Muscle of leg (tissue), 11 donors: ENCODE measurements around the gene OAF. TPM values are rescaled to one million over a fixed set of nuclear protein-coding genes. Genes with fewer than 3 reads are reported as not detected.

ENCODE experiments used
- DNase-seq: peaks from one replicate; pipeline ENCODE4 v3.0.0; 2013
- H3K27ac ChIP-seq: one replicate; pipeline ENCODE4 v1.5.1; 2013; ENCODE audit warnings: mild to moderate bottlenecking, low read length, control low read depth
- H3K27me3 ChIP-seq: one replicate; pipeline ENCODE4 v1.6.1; 2013; ENCODE audit warnings: low read length; ENCODE audit not compliant: control insufficient read depth, insufficient read depth
- H3K36me3 ChIP-seq: one replicate; pipeline ENCODE4 v1.6.1; 2013; ENCODE audit warnings: low read length; ENCODE audit not compliant: control insufficient read depth, insufficient read depth
- H3K4me1 ChIP-seq: one replicate; pipeline ENCODE4 v1.6.1; 2013; ENCODE audit warnings: low read length; ENCODE audit not compliant: control insufficient read depth, insufficient read depth
- H3K4me3 ChIP-seq: one replicate; pipeline ENCODE4 v1.5.1; 2013; ENCODE audit warnings: low read length, control low read depth
- H3K9me3 ChIP-seq: replicated peaks from 2 replicates; pipeline ENCODE4 v1.6.1; 2013; ENCODE audit warnings: low read depth, low read length; ENCODE audit not compliant: control insufficient read depth
- WGBS: methylation state at CpG from one replicate; pipeline ENCODE4 v1.1.5; 2013; ENCODE audit warnings: missing lambda C conversion rate; ENCODE audit not compliant: insufficient coverage; 5-methylcytosine and 5-hydroxymethylcytosine counted together
- polyA plus RNA-seq, 8 donors: library from polyadenylated mRNA; unstranded; fragments of 120-200 nt; gene quantifications; one replicate each; pipeline versions ENCODE4 v1.2.1 to v1.2.3, GENCODE V29; 2013; ENCODE audit warnings: inconsistent platforms in 1 of 8, low replicate concordance in 1 of 8; ENCODE audit not compliant: insufficient read length in 8 of 8, insufficient read depth in 1 of 8
- total RNA-seq: library from RNA; stranded (reverse); fragments of 120-200 nt; gene quantifications from one replicate; pipeline ENCODE4 v1.2.4, GENCODE V29; 2013

Gene OAF
- total and polyA plus RNA-seq, 9 donors = 41.5 to 93.6 (median 58.5) TPM

DNA sequence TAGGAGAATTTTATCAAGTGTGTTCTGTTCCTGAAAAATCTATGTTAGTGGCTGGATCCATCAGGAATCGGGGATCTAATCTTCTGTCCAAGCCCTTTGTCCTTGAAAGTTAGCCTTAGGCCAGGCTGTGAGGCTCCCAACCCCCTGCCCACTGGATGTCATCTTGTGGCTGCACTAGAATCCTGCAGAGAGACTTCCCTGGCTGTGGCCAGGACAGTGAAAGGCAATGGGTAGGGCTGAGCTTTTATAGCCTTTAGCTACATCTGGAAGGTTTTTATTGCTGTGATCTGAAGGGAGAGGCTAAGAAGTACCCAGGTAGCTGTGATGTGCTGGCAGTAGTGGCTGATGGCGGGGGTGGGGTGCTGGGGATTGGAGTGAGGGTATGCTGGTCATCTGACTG lies 2.1 kb downstream of the OAF start:
- Histone ChIP-seq H3K27me3 (peaks cover 11% of the 10 kb centered on the region), H3K27ac (peak overlapping the region; percentile 65), H3K4me1 (peaks cover 57% of the 10 kb centered on the region), H3K9me3 (no peaks in the 10 kb centered on the region), H3K4me3 (peak overlapping the region; percentile 81), H3K36me3 (peaks cover 14% of the 10 kb centered on the region)
- no peak for DNase-seq
- 17% methylated on average over 2 of the region's 2 CpGs for WGBS

DNA sequence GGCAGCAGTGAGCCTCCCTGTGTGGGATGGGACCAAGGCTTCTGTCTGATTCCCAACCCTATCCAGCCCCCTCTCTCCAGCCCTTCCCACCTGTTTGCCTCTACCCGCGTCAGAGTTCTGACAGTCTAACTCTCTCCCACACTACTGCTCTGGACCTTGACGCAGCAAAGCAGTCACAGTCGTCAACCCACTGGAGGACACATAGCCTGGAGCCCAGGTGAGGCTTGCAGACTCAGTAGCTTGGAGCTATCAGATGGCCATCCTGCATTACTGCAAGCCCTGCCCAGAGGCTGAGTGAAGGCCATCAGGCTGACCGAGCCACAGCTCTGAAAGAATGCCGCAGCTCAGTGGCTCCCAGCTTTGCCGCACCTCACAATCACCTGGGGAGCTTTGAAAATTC lies 3.7 kb downstream of the OAF start:
- Histone ChIP-seq H3K27ac (no peak overlapping the region), H3K36me3 (peaks cover 14% of the 10 kb centered on the region), H3K27me3 (peaks cover 11% of the 10 kb centered on the region), H3K4me1 (peaks cover 58% of the 10 kb centered on the region), H3K4me3 (no peak overlapping the region), H3K9me3 (no peaks in the 10 kb centered on the region)
- no peak for DNase-seq
- 79% methylated on average over 7 of the region's 7 CpGs for WGBS

DNA sequence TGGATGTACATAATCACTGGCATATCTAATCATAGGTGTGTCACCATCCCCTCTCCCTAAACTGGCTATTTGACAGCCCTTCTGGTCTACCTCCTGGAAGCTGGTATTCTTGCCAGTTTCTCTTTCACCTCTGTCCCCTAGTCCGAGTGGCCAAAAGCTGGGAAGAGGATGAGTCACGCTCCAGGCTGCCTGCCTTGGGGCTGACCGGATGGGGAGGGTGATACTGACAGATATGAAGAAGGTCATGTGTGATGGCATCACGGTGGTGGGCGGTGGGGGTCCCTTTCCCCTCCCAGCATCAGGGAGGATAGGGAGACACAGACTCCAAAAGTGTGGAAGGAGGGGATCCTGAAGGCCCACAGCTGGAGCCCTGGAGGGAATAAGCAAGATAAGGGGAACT lies 4.8 kb downstream of the OAF start:
- no peak for DNase-seq
- peaks cover 14% of the 10 kb centered on the region for H3K36me3 ChIP-seq
- H3K4me1 ChIP-seq = peaks cover 61% of the 10 kb centered on the region
- no peaks in the 10 kb centered on the region for H3K9me3 ChIP-seq
- H3K4me3 ChIP-seq = no peak overlapping the region
- no peak overlapping the region for H3K27ac ChIP-seq
- no CpG with 5 or more reads among the region's 5 CpGs for WGBS
- H3K27me3 ChIP-seq = peaks cover 5% of the 10 kb centered on the region

DNA sequence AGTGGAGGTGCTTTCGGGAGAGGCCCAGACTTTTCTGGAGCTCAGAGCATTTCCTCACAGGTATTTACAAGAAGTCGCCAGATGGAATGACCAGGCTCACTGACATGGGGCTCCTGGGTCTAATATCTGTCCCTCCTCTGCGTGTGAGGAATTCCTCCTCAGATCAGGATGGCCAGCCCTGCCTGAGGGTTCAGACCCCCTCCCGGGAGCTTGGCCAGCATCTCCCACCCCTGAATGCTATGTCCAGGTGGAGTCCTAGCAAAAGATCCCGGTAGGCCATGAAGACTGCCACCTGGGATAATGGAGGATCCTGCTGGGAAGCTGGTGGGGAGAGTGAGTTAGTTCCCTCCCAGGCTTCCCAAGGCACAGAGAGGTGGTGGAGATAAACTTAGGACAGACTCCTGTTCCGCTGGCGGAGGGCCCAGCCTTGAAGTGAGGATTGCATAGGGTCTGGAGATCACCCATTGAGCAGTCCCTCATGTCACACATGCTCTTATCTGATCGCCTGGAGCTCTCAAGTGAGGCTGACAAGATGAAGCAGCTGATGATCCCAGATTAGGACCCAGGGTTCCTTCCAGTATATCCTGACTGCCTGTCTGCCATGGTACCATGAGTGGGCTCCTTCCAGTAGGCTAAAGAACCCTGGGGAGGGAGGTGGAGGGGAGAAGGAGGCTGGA lies 5.7 kb downstream of the OAF start:
- DNase-seq = no peak
- Histone ChIP-seq H3K4me3 (no peak overlapping the region), H3K36me3 (peaks cover 19% of the 10 kb centered on the region), H3K27ac (no peak overlapping the region), H3K27me3 (peaks cover 2% of the 10 kb centered on the region), H3K4me1 (peaks cover 64% of the 10 kb centered on the region), H3K9me3 (no peaks in the 10 kb centered on the region)
- WGBS = 60% methylated on average over 2 of the region's 8 CpGs

DNA sequence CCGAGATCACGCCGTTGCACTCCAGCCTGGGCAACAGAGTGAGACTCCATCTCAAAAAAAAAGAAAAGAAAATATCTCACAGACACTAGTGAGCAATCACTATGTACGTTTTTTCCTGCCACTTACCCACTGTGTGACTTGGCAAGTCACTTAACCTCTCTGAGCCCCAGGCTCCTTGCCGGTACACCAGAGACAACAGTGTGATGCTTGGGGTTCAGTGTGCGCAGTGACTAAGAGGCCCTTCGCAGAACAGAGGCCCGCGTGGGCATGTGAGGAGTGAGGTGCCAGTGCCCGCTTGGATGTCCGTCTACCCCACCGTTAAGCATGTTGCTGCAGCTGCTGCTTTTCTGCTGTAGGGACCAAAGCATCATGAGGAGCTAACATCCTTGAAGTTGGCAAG lies 6.7 kb downstream of the OAF start:
- Histone ChIP-seq H3K4me3 (no peak overlapping the region), H3K36me3 (peaks cover 19% of the 10 kb centered on the region), H3K9me3 (no peaks in the 10 kb centered on the region), H3K4me1 (peaks cover 58% of the 10 kb centered on the region), H3K27me3 (no peaks in the 10 kb centered on the region), H3K27ac (no peak overlapping the region)
- no peak for DNase-seq
- 72% methylated on average over 8 of the region's 12 CpGs for WGBS

DNA sequence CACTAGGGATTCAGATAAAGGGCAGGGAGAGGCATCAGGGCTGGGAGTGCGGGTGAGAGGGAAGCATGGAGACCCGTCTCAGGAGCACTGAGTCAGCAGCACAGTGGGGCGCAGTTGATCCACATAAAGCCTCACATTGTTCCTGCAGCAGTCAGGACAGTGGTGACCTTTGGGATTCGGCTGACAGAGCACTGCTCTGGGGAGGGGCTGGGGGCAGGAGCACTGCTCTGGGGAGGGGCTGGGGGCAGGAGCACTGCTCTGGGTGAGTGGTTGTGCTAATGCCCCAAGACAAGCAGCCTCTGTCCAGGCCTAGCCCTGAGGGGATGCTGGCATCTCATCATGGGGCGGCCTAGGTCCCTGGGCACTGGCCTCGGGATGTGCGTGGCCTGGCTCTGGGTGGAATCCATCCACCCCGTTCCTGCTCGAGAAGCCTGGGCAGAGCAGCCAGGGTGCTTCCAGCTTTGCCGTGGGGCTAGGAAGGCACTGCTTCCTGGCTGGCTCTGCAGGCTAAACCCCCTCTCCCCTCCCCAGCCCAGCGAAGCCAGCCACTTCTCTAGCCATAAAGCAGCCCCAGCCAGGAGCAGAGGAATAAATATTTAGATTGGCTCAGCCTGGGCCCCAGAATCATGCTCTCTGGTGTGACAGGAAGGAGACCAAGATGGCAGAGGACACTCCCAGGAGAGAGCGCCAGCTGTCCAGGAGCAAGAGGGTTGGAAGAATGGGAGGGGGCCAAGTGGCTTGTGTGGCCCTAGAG lies 7.3 kb downstream of the OAF start:
- WGBS = 53% methylated on average over 8 of the region's 12 CpGs
- H3K4me1 ChIP-seq = peaks cover 53% of the 10 kb centered on the region

DNA sequence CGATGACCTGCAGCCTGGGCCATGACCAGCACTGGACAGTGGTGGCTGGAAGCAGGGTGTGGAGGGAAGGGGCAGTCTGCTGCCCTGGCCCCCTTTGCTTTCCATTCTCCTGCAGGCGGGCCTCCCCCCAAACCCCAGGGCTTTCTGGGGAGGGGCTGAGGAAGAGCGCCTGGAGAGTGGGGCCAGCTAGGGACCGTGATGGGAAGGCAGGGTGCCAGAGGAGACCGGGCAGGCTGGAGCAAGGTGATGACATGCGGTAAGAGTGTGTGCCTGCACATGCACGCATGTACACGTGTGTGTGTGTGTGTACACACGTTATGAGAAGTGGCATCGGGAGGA lies 7.8 kb downstream of the OAF start:
- peaks cover 19% of the 10 kb centered on the region for H3K36me3 ChIP-seq
- no peak overlapping the region for H3K27ac ChIP-seq
- WGBS = 45% methylated on average over 8 of the region's 10 CpGs
- no peak for DNase-seq
- H3K27me3 ChIP-seq = no peaks in the 10 kb centered on the region
- peaks cover 50% of the 10 kb centered on the region for H3K4me1 ChIP-seq
- H3K9me3 ChIP-seq = no peaks in the 10 kb centered on the region
- no peak overlapping the region for H3K4me3 ChIP-seq

More for the DNA sequence above, 7.3 kb downstream of the OAF start:
- no peaks in the 10 kb centered on the region for H3K27me3 ChIP-seq
- H3K9me3 ChIP-seq = no peaks in the 10 kb centered on the region
- H3K4me3 ChIP-seq = no peak overlapping the region
- peaks cover 19% of the 10 kb centered on the region for H3K36me3 ChIP-seq
- no peak for DNase-seq
- no peak overlapping the region for H3K27ac ChIP-seq

DNA sequence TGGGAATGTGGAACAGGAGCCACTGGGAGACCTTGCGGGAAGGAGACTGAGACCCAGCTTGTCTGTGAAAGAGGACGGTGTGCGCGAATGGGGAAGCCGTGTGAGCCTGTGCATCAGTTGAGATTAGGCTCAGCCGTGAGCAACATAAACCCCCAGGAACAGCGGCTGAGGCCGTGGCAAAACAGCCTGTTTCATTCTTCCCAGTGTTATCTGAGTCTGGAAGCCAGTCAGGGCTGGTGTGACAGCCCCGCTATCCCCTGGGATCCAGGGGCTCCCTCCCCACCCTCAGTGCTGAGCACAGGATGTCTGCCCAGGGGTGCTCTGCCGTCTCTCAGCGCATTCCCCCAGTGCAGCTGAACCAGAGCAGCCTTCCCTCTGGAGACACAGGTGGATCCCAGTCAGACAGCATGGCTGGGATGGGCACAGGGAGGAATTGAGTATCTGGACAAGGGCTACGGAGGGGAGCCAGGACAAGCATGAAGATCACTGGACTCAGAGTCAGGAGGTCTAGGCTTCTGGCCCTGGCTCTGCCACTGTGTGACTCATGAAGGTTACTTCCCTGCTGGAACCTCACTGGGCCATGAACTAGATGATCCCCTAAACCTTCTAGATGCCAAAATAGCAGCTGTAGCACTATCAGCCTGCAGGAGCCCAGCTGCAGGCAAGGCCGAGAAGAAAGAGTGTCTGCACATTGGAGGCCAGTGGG lies 8.6 kb downstream of the OAF start:
- no peak for DNase-seq
- H3K36me3 ChIP-seq = peaks cover 19% of the 10 kb centered on the region
- H3K4me3 ChIP-seq = no peak overlapping the region
- WGBS = 43% methylated on average over 11 of the region's 13 CpGs
- H3K27ac ChIP-seq = no peak overlapping the region
- no peaks in the 10 kb centered on the region for H3K27me3 ChIP-seq
- no peaks in the 10 kb centered on the region for H3K9me3 ChIP-seq
- peaks cover 57% of the 10 kb centered on the region for H3K4me1 ChIP-seq

DNA sequence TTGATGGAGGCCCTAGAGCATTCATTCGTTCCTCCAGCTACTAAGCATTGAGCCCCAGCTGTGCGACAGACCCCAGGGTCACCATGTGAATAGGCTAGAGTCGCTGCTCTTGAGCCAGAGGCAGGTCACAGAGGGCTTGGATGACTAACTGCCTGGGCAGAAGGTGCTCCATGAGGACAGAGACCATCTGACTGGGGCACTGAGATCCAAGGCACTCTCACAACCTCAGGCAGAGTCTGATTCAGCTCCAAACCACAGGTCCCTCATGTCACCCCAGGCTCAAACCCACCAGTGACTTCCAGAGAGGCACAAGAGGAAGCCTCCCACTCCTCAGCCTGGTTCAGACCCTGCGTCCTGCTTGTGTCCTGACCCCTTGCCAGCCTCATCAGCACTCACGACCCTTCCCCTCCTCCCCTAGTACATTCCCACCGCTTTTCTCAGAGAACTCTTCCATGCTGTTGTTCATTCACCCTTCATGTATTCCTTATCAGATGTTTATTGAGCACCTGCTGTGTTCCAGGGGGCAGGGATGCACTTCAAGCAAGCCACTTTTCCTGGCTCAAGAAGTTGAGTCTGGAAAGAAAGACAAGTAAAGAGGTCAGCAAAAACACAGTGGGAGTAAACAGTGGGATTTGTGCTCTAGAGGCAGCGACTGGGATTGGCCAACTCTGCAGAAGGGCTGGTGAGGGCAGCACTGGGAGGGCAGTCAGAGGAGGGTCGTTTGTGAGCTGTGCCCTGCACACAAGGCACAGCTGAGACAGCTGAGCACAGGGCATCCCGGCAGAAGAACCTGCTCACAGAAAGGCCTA lies 9.3 kb downstream of the OAF start:
- Histone ChIP-seq H3K4me1 (peaks cover 64% of the 10 kb centered on the region), H3K4me3 (no peak overlapping the region), H3K36me3 (peaks cover 15% of the 10 kb centered on the region), H3K9me3 (no peaks in the 10 kb centered on the region), H3K27ac (no peak overlapping the region), H3K27me3 (no peaks in the 10 kb centered on the region)
- no peak for DNase-seq
- WGBS = 49% methylated on average over 9 of the region's 9 CpGs

DNA sequence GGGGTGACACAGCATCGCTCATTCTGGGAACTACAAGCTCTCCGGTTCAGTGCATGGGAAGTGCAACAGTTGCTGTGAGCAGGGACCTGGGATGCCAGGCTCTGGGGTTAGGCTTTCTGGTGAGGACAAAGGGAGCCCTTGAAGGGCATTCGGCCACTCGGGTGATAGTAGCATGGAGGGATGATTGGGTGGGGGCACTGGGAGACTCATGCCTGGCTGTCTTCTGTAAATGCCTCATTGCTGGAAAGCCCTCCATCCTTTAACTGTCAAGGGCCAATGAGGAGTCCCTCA lies 9.9 kb downstream of the OAF start:
- no peak overlapping the region for H3K27ac ChIP-seq
- H3K4me1 ChIP-seq = peaks cover 65% of the 10 kb centered on the region
- H3K9me3 ChIP-seq = no peaks in the 10 kb centered on the region
- peaks cover 10% of the 10 kb centered on the region for H3K36me3 ChIP-seq
- no peaks in the 10 kb centered on the region for H3K27me3 ChIP-seq
- 83% methylated on average over 2 of the region's 4 CpGs for WGBS
- no peak for DNase-seq
- no peak overlapping the region for H3K4me3 ChIP-seq
